Right hindlimb (tissue), 1 donor: Measurements from ENCODE around the gene PLAC8L1.

Experiments used
- DNase-seq: peaks from one replicate; pipeline ENCODE4 v3.0.0-alpha.2; 2018

The PLAC8L1 gene

DNA sequence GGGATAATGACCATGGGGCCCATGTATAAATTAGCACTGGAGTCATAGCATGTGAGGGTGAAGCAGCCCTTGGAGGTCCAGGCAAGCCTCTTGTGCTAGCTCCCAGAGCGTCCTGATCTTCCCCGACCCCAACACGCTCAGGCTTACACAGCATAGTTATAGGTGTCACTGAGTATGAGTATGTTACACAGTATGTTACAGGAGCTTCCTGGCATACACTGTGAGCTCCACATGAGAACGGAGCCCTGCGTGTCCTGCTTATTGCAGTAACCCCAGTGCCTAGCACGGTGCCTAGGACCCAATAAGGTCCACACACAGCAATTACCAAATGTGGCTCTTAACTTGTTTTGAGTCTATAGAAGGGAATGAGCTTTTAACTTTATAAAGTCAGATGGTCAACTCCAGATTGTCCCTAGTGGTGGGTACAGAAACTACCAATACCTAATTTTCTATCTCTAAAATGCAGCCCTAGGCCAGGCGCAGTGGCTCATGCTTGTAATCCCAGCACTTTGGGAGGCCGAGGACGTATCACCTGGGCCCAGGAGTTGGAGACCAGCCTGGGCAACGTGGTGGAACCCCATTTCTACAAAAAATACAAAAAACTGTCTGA, 64.1 kb downstream of the PLAC8L1 start:
- no peak for DNase-seq

DNA sequence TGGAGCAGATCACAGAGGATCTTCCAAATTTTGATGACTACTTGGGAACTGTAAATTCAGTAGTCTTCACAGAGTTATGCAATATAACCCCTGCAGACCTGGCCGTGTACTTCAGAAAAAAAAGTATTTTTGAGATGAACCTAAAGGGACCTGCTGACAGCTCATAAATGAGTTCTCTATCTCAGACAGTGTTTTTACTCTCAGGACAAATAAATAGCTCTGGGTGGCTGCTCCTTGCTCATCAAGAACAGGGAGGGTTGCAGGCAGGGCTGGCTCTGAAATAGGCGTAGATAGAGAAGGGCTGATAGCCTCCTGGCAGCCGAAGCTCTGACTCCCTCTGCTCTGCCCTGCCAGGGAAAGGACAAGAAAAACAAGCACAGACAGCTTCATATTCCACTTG, 64.8 kb downstream of the PLAC8L1 start:
- no peak for DNase-seq

DNA sequence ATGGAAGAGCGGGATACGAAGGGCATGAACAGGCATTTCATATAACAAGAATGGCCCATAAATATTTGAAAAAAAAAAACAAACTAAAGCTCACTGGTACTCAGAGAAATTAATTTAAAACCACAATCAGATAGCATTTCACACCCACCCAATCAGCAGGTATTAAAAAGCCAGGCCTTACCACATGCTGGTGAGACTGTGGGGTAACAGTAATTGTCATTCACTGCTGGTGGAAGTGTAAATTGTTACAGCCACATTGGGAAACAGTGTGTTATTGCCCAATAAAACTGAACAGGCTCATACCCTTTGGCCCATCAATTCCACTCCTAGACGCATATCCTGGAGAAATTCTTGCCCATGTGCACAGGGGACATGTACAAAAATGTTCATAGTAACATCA, 66.0 kb downstream of the PLAC8L1 start:
- no peak for DNase-seq

DNA sequence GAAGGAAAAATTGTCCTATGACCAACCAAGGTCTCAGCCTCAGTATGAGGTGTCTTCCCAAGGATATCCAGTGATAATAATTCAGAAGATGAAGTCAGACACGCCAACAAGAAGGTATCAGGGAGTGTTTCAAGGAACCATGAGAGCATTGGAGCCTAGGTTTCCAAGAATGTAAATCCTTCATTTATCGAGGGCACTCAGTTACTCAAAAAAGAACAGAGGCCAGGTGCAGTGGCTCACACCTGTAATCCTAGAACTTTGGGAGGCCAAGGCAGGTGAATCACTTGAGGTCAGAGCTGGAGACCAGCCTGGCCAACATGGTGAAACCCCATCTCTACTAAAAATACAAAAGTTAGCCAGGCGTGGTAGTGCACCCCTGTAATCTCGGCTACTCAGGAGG, 70.8 kb downstream of the PLAC8L1 start:
- no peak for DNase-seq
